ENCODE data around the gene RPTOR.

The RPTOR gene

DNA sequence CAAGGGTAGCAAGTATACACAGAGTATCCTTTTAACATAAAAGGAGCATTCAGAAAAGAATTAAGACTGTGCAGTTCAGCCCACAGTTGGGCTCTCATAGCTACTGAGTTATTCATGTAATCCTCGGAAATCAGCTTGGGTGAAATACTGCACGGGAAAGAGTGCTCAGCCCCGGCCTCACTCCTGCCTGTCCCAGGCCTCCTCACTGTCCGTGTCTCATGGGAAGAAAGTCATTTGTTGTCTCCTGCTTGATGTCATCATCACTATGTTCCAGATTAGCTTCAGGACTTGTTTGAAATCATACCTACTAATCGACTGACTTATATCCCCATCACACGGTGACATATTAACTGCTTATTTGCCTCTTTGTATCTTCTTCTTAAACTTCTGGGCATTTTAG lies 223.8 kb downstream of the RPTOR start:
- DNase-seq (ENCODE audit: low read depth) = no peak
- no peak overlapping the region for H3K4me3 ChIP-seq (ENCODE audit: low read depth, low read length)
- TF ChIP-seq, protein P1, sequence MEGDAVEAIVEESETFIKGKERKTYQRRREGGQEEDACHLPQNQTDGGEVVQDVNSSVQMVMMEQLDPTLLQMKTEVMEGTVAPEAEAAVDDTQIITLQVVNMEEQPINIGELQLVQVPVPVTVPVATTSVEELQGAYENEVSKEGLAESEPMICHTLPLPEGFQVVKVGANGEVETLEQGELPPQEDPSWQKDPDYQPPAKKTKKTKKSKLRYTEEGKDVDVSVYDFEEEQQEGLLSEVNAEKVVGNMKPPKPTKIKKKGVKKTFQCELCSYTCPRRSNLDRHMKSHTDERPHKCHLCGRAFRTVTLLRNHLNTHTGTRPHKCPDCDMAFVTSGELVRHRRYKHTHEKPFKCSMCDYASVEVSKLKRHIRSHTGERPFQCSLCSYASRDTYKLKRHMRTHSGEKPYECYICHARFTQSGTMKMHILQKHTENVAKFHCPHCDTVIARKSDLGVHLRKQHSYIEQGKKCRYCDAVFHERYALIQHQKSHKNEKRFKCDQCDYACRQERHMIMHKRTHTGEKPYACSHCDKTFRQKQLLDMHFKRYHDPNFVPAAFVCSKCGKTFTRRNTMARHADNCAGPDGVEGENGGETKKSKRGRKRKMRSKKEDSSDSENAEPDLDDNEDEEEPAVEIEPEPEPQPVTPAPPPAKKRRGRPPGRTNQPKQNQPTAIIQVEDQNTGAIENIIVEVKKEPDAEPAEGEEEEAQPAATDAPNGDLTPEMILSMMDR (IDR thresholded peaks at IDR 0.05; ENCODE audit: control insufficient read depth, extremely low read depth, insufficient read depth) = no peak

DNA sequence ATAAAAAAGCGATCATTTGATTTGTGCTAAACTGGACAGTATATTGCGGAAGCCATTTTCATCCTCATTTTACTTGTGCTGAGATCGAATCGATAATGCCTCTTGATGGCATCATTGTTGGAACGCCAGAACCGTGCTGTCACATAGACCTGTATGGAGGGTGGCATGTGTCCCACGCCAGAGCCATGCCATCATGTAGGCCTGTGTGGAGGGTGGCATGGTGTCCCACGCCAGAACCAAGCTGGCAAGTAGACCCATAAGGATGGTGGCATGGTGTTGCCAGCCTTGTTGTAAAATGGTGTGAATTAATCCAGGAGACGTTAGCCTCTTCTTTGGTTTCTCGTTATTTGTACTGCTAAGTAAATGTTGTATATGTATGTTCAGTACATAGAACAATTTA lies 224.3 kb downstream of the RPTOR start:
- no peak overlapping the region for H3K4me3 ChIP-seq (ENCODE audit: low read depth, low read length)
- DNase-seq (ENCODE audit: low read depth) = no peak
- TF ChIP-seq, protein P1 (IDR thresholded peaks at IDR 0.05; ENCODE audit: control insufficient read depth, extremely low read depth, insufficient read depth) = no peak

DNA sequence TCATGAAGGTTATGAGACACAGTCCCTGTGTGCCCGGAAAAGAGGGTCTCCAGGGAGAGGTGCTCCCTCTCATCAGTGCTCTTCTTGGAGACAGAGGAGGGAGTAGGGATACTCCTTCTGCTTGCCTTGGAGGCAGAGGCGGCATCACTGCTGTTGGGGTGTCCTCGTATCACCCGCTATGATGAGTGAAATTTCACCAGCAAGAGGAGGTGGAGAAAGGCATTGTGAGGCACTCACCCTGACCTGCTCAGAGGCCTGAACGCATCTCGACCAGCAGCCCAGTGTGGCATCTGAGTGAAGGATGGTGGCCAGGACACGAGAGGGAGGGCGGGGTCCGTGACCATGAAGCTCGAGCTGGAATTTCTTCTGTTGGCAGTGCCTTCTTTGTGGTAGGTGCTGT lies 224.9 kb downstream of the RPTOR start:
- H3K4me3 ChIP-seq (ENCODE audit: low read depth, low read length) = no peak overlapping the region
- TF ChIP-seq, protein P1 (IDR thresholded peaks at IDR 0.05; ENCODE audit: control insufficient read depth, extremely low read depth, insufficient read depth) = no peak
- DNase-seq (ENCODE audit: low read depth) = no peak

DNA sequence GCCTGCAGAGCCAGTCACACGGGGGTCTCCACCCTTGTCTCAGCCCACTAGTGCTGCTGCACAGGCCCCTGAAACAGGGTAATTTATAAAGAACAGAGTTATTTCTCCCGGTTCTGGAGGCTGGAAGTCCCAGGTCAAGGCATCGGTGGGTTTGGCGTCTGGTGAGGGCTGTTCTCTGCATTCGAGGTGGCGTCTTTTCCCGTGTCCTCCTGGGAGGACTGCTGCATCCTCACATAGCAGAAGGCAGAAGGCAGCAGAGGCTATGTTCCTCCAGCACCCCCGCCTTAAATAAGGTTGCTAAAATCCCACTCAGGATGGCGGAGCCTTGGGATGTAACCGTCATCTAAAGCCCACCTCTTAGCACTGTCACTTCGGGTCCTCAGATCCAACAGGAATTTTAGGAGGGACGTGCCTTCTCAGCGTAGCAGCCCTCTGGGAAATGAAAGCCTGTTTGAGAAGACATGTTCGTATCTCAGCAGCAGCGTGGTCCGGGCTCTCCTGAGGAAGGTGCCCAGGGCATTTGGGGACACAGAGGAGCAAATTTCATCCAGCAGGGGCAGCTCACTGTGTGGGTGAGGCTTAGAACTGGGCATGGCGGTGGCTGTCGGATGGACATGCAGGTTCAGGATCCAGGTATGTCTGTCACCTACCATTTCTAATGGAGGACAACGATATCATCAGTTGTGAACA lies 225.4 kb downstream of the RPTOR start:
- H3K4me3 ChIP-seq (ENCODE audit: low read depth, low read length) = no peak overlapping the region
- no peak for DNase-seq (ENCODE audit: low read depth)
- TF ChIP-seq, protein P1 (IDR thresholded peaks at IDR 0.05; ENCODE audit: control insufficient read depth, extremely low read depth, insufficient read depth) = no peak

DNA sequence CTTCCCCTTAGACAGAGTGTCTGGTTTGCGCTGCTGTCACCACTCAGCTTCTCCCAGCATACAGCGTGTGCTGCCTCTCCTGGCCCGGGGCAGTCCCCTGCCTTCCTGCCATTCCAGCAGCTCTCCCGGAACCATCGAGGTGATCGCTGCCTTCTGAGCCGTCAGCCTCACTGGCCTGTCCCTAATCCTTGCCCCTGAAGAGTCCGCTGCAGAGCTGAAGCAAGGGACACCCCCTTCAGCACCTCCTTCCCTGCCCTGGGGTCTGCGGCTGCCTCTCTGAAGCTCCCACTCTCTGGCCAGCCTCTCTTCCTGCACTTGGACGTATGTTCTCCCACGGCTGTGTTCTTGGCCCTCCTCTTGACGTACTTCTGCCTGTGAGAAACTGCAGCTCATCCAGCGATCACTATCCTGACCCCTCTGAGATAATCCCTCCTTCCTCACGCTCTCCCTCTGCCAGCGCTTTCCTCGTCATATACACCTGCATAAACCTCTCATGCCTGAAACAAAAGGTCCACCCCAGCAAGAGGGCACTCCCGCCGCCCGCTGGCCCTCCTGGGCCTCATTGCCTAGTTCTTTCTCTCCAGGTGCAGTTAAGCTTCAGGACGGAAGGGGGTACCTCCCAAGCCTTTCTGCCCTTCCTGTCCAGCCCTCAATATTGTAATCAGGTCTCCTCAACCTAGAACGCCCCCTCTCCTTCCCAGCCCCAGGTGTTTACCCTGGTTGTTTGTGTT lies 226.4 kb downstream of the RPTOR start:
- DNase-seq (ENCODE audit: low read depth) = no peak
- TF ChIP-seq, protein P1 (IDR thresholded peaks at IDR 0.05; ENCODE audit: control insufficient read depth, extremely low read depth, insufficient read depth) = no peak
- no peak overlapping the region for H3K4me3 ChIP-seq (ENCODE audit: low read depth, low read length)

DNA sequence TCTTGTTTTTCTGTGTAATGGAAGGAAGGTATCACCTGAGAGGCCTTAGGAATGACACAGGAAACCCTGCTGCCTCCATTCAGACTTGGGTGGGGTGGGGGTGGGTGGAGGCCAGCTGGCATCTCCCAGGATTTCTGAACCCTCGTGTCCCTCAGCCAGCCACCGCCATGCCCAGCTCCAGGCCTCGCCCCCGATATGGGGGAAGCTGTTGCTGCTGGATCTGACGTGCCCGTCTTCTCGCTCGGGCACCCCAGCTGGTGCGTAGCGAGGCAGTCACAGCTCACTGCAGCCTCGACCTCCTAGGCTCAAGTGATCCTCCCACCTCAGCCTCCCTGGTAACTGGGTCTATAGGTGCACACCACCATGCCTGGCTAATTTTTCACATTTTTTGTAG lies 227.0 kb downstream of the RPTOR start:
- DNase-seq (ENCODE audit: low read depth) = no peak
- H3K4me3 ChIP-seq (ENCODE audit: low read depth, low read length) = no peak overlapping the region
- TF ChIP-seq, protein P1 (IDR thresholded peaks at IDR 0.05; ENCODE audit: control insufficient read depth, extremely low read depth, insufficient read depth) = no peak

Data from LNCaP clone FGC (cell line).